HG02642 (cell line): ENCODE data around the gene UBE2L3.
"Not testable (repeated sequence)": the region's sequence is repeated elsewhere in the genome, so short reads cannot be mapped to it uniquely, and the experiment has no call there.

Experiments
- ATAC-seq: cut with Tn5 transposase; IDR thresholded peaks from one replicate; pipeline ENCODE4 v1.9.1; 2021; ENCODE audit warnings: mild to moderate bottlenecking; ENCODE audit not compliant: unreplicated experiment, poor library complexity

The UBE2L3 gene

DNA sequence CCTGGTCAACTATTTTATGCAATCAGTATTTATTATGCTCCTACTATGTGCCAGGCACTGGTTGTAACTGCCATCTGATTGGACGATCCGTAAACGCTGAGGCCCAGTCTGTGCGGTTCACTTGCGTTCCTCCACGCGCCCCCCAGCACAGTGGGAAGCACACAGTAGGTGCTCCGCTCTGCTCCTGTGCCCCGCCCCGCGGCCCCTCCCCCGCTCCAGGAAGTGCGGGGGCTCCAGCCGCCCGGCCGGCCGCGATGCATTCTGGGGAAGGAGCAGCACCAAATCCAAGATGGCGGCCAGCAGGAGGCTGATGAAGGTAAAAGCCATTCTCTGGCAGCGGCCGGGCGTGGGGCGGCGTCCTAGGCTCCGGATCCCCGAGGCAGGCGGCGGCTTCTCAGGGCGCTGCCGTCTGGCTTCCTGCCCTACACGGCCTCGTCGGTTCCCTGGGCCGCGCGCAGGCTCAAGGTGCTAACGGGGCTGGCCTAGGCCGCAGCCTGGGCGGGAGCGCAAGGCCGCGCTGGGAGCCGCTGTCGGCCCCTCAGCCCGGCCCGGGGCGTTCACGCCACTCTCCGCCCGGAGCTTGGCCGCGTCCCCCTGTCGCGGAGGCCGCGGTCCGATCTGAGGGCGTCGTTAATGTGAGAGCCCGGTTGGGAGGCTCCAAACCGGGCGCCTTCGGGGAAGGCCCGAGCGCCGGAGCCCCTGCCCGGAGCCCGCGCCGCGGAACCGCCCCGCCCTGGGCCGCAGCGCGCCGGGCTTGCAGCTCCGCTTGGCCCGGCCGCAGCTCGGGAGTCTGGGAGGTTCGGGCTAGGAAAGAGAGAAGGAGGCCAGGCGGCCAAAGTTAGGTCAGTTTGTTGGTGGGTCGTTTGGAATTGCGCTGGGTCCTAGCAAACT is at the start of gene UBE2L3:
TSS of gene UBE2L3 (plus strand) at position 259 of the 891 bp plus-strand sequence. CDS start at position 290, 31 bp downstream.
- peak; percentile 77 for ATAC-seq

DNA sequence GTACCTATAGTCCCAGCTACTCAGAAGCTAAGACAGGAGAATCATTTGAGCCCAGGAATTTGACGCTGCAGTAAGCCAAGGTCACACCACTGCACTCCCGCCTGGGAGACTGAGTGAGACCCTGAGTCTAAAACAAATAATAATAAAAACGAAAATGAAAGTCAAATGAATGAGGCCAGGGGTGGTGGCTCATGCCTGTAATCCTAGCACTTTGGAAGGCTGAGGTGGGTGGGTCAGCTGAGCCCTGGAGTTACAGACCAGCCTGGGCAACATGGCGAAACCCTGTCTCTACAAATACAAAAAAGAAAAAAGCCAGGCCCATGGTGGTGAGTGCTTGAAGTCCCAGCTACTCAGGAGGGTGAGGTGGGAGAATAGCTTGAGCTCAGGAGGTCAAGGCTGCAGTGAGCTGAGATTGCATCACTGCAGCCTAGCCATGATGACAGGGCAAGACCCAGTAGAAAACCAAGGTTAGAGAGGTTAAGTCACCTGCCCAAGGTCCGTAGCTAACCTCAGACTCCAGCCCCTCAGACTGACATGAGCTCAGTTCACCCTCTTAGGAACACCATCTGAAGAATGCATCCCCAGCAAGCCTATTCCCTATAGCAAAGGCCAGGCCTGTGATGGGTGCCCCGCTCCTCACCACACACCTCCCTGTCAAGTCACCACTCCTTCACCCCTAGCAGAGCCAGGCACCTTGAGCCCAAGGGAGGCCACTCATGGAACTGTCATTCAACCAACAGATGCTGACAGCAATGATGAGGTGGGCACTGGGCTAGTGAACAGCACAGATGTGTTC is 40.6 kb upstream of the UBE2L3 start:
- not testable (repeated sequence) for ATAC-seq

DNA sequence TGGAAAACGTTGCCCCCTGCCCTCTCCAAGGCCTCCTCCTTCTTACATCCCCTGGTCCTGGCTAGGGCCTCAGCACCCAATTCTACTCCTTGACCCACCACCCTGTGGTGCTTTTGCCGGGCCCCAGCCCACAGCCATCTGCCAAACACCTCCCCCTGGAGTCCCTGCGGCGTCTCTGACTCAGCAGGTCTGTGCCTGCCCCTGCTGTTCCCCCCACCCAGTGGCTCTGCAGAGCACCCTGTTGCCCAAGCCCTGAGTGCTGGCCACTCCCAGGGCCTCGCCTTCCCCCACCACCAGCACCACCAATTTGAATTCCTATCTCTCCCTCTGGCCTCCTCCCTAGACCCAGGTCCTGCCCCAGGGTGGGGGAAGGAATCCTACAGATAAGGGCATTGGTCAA is 36.0 kb upstream of the UBE2L3 start:
- ATAC-seq: not testable (repeated sequence)

DNA sequence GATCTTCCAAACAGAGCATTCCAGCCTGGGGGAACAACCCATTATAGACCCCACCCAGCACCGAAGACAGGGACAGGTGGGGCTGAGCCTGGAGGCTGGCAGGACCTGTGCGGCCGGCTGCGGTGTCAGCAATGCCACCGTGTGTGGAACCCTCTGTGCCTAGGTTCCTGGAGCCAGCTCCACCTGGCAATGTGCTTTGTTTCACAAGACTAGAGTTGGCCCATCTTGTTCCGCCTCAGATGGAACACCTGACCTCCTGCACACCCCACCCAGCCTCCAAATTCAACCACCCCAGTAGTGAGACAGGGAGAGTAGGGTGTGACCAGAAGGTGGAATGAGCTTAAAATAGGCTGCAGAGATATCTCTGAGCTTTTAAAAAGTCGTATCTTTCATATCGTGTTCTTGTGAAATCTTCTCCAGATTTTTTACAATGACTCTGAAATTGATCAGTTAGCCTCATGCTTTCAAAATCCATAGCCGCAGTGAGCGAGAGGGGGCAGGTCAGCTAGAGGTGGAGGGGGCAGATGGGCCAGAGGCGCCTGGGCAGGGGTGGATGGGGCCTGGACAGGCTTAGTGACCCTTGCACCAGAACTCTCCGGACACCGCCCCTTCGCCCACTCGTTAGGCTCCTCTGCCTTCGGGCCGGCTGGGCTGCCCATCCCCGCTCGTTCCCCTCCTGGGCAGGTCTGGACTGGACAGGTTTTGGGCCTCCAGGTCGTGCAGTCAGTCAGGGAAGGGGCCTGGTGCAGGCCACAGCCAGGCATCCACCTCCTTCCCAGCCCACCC is 34.5 kb upstream of the UBE2L3 start:
- ATAC-seq: not testable (repeated sequence)

DNA sequence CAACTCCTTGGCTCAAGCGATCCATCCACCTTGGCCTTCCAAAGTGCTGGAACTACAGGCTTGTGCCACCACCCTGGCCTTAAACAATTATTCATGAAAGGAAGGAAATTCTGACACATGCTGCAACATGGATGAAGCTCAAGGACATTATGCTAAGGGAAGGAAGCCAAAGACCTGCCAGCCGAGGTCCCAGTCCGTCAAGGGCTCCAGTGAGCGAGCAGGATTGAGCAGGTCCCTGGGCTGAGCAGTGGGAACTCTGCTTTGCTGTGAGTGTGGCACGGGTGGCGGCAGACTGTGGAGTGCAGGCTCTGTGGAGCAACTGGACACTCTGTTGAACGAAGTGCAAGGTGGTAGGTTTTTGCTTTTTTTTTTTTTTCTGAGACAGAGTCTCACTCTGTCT is 27.7 kb upstream of the UBE2L3 start:
- not testable (repeated sequence) for ATAC-seq

DNA sequence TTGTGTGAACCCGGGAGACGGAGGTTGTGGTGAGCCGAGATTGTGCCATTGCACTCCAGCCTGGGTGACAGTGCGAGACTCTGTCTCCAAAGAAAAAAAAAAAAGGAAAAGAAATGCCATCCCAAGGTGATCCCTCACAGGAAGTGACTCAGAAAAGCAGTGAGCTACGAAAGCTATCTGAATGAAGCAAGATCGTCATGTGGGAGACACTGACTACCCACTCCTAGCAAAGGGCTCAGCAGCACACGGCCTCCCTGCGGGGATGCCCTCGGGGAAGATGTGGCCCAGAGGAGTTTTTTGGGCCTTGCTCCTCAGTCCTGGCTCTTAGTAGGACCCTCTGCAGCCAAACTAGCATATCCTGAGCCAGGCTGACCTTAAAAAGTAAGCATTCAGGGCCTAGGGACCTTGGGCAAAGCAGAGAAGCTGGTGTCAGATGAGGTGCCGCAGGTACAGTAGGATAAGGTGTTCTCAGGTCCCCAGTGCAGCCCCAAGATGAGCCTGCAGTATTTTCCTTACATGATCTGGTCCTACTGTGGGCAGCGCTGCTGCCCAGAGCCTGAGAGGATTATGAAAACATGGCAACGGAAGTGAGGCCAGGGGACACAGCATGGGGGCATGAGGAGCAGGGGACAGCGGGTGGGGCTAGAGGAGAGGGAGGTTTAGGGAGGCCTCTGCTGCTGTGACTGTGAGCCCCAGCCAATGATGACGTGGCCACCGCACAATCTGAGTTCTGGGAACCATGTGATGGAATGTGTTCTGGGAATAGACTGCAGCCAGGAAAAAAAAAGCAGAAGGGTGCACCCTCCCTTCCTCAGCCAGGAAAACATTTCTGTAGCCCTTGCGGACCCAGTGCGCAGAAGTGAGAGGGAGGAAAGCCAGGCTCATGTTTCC is 22.8 kb upstream of the UBE2L3 start:
- not testable (repeated sequence) for ATAC-seq

DNA sequence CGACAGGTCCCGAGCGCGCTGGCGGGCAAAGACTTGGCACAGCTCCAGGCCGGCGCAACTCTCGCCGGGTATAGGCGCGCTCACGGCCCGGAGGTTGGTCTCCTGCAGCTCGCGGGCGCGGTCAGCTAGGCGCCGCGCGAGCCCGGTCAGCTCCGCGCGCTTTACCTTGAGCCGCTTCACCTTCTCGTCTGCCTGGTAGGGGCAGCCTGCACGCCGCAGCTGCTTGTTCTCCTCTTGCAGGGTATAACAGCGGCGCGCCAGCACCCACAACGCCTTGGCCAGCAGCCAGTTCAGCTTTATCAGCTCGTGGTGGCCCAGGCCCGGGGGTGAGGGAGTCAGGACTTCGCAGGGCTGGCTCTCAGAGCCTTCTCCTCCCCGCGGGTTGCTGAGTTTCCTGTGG is 18.0 kb upstream of the UBE2L3 start:
- ATAC-seq: not testable (repeated sequence)

DNA sequence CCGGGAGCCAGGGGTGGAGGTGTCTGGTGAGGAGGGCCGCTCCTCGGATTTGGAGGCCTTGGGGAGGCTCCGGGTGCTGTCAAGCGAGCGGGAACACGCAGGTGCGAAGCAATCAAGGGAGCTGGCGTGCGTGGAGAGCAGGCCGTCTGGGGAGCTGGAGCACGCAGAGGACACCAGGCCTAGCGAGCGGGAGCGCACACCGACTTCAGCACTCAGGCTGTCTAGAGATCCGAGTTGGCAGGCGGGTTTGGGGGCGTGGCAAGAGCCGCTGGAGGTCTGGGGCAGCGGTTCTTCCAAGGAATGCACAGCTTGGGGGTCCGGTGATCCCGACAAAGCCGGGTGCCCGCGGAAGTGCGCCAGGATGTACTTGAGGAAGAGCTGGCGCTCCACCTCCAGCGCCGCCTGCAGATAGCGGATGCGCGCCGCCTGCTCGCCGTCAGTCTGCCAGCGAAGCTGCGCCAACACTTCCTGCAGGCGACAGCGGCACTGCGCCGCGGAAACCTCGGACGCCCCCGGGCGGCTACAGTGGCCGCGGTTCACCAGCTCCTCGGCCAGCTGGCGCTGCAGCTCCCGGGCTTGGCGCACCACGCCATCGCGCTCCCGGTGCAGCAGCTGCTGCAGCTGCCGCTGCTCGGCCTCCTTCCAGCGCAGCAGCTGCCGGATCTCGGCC is 17.4 kb upstream of the UBE2L3 start:
- ATAC-seq: peak; percentile 60

DNA sequence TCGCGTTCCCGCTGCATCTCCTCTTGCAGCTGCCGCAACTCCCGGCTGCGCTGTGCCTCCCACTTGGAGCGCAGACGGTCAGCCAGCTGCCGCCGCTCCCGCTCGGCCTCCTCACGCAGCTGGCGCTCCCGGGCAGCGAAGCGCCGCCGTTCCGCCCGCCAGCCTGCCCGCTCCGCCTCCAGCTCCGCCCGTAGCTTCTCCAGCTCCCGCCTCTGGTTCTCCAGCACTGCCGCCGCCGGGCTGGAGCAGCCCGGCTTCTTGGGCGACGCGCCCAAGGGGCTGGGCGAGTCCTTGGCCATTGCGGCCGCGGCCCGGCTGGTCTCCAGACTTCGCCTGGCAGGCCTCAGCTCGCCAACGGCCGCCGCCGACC is 16.9 kb upstream of the UBE2L3 start:
- ATAC-seq: peak; percentile 33

DNA sequence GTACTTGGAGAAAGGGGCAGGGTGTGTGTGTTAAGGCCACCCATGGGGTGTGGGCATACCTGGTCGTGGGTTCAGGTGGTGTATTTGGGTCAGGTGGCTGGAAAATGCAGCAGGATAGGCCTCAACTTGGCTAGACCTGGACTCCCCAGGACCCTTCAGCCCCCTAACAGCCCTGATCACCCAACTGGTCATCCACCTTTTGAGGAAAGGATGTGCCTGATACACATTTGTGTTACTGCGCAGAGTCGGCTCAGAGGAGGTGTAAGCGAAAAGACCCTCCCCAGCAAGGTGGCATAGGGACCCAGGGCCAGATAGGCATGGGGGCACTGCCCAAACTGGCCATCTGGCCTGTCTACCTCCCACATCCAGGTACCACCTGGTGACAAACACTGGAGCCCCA is 16.2 kb upstream of the UBE2L3 start, which contains the start of gene RIMBP3C:
TSS of gene RIMBP3C (minus strand) at position 101 of the 400 bp plus-strand sequence. CDS start 485 bp downstream, outside the sequence.
- not testable (repeated sequence) for ATAC-seq

DNA sequence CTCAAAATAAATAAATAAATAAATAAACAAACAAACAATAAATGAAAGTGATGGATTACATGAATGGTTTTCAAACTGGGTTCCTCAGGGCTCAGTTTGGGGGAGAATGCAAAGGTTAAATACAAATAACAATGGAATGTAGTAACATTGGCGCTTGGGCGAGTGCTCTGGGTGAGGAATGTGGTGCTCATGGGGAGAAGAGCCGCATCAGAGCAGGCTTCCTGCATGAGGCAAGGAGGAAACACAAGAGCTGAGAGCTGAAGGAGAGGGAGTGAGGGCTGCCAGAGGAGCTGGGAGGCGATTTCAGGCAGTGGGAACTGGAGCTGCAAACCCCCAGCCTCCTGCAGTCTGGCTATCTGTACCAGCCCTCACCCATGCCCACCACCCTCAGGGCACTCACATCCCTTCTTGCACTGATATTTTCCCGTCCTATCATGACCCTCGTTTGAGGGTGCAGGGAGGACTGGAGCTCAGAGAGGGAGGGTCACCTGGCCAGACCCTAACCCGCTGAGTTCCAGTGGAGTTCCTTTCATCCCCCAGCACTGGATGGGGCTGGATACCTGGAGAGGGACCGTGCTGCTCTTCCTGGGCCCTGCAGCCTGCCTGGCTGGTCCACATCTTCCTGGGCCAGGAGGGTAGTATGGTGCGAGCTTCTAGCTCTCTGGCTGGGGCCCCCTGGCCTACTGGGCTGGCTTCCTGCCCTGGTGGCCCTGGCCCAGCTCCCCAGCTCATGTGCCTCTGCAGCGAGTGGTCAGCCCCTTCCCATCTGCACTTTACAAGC is 8.0 kb upstream of the UBE2L3 start:
- ATAC-seq: not testable (repeated sequence)

DNA sequence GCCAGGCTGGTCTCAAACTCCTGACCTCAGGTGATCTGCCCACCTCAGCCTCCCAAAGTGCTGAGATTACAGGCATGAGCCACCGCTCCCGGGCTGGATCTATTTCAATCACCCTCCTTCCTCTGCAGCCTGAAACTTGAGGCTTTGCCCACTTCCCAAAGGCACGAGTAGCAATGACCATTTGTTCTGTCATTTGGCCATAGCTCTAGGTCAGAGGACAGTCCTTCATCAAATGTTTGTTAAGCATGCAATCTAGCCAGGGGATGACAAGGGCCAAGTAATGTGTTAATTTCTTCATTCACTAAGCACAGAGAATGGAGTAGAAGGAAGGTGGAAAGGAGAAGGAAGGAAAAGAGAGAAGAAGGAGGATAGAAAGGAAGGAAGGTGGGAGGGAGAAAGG is 6.9 kb upstream of the UBE2L3 start:
- not testable (repeated sequence) for ATAC-seq

DNA sequence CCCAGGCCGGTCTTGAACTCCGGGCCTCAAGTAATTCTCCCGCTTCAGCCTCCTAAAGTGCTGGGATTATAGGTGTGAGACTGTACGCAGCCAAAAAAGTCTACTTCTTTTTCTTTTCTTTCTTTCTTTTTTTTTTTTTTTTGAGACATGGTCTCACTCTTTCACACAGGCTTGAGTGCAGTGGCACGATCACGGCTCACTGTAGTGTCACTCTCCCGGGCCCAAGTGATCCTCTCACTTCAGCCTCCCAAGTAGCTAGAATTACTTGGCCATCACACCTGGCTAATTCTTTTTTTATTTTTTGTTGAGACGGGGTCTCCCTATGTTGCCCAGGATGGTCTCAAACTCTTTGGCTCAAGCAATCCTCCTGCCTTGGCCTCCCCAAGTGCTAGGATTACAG is 3.6 kb upstream of the UBE2L3 start:
- ATAC-seq: no peak

DNA sequence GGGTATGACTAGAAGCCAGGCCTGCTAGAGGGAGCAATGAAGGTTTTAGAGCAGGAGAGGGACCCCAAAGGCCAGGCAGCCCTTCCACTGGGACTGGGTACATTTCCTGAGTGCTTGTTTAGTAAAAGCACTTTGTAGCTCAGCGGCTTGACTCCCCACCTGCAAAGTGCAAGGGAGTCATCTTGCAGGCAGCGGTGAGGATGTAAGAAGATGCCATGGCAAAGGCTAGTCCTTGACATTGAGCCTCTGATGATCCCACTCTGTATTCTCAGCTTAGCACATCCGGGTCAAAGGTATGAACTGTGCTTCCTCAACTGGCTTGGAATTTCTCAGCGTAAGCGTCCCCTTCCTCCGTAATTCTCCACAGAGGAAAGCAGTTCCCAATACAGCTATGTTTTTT is 3.1 kb upstream of the UBE2L3 start:
- no peak for ATAC-seq

DNA sequence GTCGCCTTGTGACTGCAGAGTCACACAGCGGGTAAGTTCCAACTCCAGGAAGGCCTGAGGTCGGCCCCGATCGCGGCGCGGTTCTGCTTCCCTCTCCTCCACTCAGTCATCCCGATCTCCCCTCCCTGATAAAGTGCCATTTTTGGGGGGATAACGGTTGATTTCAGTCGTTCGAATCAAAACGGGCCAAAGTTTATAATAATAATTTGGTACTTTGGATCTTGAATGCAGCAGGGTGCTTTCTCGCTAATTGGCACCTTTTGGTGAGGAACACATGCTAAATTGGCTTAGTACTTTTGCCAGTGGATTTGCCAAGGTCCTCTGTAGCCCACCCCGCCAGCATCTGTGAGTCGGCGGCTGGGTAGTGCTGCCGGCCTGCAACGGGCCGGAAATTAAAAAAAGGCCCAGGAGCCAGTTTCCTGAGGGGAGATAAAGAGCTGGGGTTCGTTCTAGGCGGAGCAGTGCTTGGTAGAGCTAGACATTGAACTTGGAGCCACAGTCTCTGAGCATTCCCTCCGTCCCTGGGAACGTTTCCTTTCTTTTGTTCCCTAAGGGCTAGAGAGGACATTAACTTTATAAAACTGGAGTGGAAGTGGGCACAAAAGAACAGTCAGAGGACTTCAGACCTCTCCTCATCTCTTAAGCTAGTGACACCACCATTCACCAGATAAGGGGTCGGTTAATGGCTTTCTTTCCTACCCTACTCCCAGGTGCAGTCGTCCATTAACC is 997 bp downstream of the UBE2L3 start:
- ATAC-seq: no peak

DNA sequence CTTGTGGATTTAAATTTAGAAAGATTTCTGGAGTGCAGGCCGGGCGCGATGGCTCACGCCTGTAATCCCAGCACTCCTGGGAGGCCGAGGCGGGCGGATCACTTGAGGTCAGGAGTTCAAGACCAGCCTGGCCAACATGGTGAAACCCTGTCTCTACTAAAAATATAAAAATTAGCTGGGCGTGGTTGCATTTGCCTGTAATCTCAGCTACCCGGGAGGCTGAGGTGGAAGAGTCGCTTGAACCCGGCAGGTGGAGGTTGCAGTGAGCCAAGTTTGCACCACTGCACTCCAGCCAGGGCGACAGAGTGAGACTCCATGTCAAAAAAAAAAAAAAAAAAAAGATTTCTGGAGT is 1.5 kb downstream of the UBE2L3 start:
- ATAC-seq: not testable (repeated sequence)

DNA sequence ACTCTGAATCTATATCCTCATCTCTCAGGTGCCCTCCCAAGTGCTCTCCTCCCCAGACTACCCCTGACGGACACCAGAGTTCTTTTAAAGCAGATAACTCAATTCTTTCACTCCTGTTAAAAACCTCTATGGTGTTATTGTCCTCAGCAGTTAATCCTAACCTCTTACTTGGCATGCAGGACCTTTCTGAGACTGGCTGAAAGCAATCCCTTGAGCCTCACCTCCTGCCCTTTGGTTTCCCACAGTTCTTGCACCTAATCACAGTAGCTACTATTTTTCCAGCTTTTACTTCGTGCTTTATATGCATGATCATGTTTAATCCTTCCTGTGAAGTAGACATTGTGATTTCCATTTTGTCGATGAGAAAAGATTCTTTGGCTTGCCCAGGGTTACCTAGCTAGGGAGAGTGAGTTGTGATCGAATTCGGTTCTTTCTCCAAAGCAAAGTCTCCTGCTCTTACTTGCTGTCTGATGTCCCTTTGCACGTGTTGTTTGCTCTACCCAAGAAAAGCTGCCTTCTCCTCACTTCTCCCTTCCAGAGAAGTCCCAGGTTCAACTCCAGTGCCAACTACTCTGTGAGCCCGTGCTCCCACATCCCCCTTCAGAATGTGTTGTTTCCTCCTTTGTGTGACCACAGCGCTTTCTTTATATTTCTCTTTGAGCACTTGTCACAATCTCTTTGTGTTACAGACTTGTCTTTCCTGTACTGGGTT is 2.1 kb downstream of the UBE2L3 start:
- ATAC-seq: no peak
